K562 (cell line): ENCODE measurements around the gene LRRC8C. TPM values are rescaled to one million over a fixed set of nuclear protein-coding genes. Genes with fewer than 3 reads are reported as not detected.

ENCODE experiments used
- ATAC-seq: fragments of 200-7000 bp; cut with Tn5 transposase; 3 replicates; pipeline ENCODE4 v1.9.1; 2020; ENCODE audit warnings: moderate library complexity
- BruUV-seq: library from RNA; stranded (reverse); fragments of 400-500 nt; replicated peaks from 2 replicates; lab custom pipeline; 2021; lab: Mats Ljungman, UMichigan
- CTCF ChIA-PET: fragments of 300-600 bp; formaldehyde crosslinking; extraction: SDS; loops from one replicate; lab custom pipeline; 2021; ENCODE audit warnings: low intra/inter-chr PET ratio; lab: Yijun Ruan, JAX
- POLR2A ChIA-PET: fragments of 300-600, 350-650 bp; sonication (Branson Sonifier 250); formaldehyde crosslinking; extraction: SDS; loops from one replicate; lab custom pipeline; 2021; ENCODE audit warnings: antibody characterized with exemption, inconsistent platforms; lab: Yijun Ruan, JAX
- DNase-seq, 4 experiments: peaks; one replicate each; pipeline versions ENCODE4 v3.0.0 to v3.0.0-alpha.2; 2011 to 2018; ENCODE audit warnings: low spot score in 3 of 4, mixed read lengths in 3 of 4; ENCODE audit errors: extremely low read depth in 1 of 4
- FAIRE-seq: peaks from 2 replicates; lab custom pipeline; 2011; peaks lifted over from hg19 to GRCh38; lab: Jason Lieb, UNC
- H2AFZ ChIP-seq: 2 replicates; pipeline ENCODE4 v1.6.0; 2011; ENCODE audit warnings: low read depth, low read length, control low read depth, inconsistent platforms
- H3K27ac ChIP-seq: fragments of 200-600 bp; 3 replicates; pipeline ENCODE4 v1.8.0; 2011; ENCODE audit warnings: low read depth, mild to moderate bottlenecking, control low read depth, inconsistent platforms, low read length, moderate library complexity, mixed read lengths; ENCODE audit errors: extremely low read depth
- H3K27me3 ChIP-seq, 2 experiments: fragments of 300-600 bp in 1 of 2; 2 replicates in 1 of 2; 3 replicates in 1 of 2; pipeline versions ENCODE4 v1.6.0 to v1.8.0; 2011; ENCODE audit warnings: inconsistent platforms in 2 of 2, low read length in 2 of 2, mild to moderate bottlenecking in 1 of 2, mixed read lengths in 1 of 2, moderate library complexity in 1 of 2; ENCODE audit not compliant: control insufficient read depth in 2 of 2, insufficient read depth in 2 of 2
- H3K36me3 ChIP-seq: fragments of 300-600 bp; 3 replicates; pipeline ENCODE4 v1.8.0; 2011; ENCODE audit warnings: mild to moderate bottlenecking, low read length, inconsistent platforms; ENCODE audit not compliant: control insufficient read depth, insufficient read depth
- H3K4me1 ChIP-seq, 2 experiments: fragments of 200-600 bp in 1 of 2; replicated peaks in 1 of 2; 2 replicates in 1 of 2; 3 replicates in 1 of 2; pipeline versions ENCODE4 v1.5.1 to v1.8.0; 2011; ENCODE audit warnings: inconsistent platforms in 2 of 2, low read length in 2 of 2, mild to moderate bottlenecking in 1 of 2, mixed read lengths in 1 of 2, moderate library complexity in 1 of 2; ENCODE audit not compliant: control insufficient read depth in 2 of 2, insufficient read depth in 2 of 2
- H3K4me2 ChIP-seq: 2 replicates; pipeline ENCODE4 v1.6.1; 2011; ENCODE audit warnings: low read length, control low read depth, inconsistent platforms, mixed read lengths; ENCODE audit not compliant: insufficient read depth
- H3K4me3 ChIP-seq: fragments of 200-600 bp; sonication (generic), shearing (Covaris generic); 2 replicates; pipeline ENCODE4 v1.5.1; 2016; ENCODE audit warnings: control low read depth, inconsistent platforms
- H3K79me2 ChIP-seq: fragments of 200-600 bp; 3 replicates; pipeline ENCODE4 v1.8.0; 2011; ENCODE audit warnings: low read length, inconsistent platforms; ENCODE audit not compliant: control insufficient read depth, insufficient read depth
- H3K9ac ChIP-seq, 2 experiments: 2 replicates each; pipeline versions ENCODE4 v1.6.0 to v1.6.1; 2011; ENCODE audit warnings: low read depth in 2 of 2, low read length in 2 of 2, control low read depth in 1 of 2, inconsistent platforms in 1 of 2, mild to moderate bottlenecking in 1 of 2, mixed read lengths in 1 of 2; ENCODE audit not compliant: insufficient read depth in 1 of 2
- H3K9me1 ChIP-seq: one replicate; pipeline ENCODE4 v1.6.0; 2011; ENCODE audit warnings: inconsistent platforms, mild to moderate bottlenecking, low read length, moderate library complexity; ENCODE audit not compliant: control insufficient read depth, insufficient read depth
- H3K9me3 ChIP-seq: replicated peaks from 2 replicates; pipeline ENCODE4 v1.5.1; 2011; ENCODE audit warnings: low read depth, low read length, inconsistent platforms; ENCODE audit not compliant: control insufficient read depth, insufficient read depth
- H4K20me1 ChIP-seq: replicated peaks from 2 replicates; pipeline ENCODE4 v1.6.1; 2011; ENCODE audit warnings: low read length, inconsistent platforms, mixed read lengths; ENCODE audit not compliant: control insufficient read depth, insufficient read depth
- BCL6 ChIP-seq: fragments of 250-450 bp; sonication (Bioruptor Pico); IDR thresholded peaks from 2 replicates; pipeline ENCODE4 v1.4.0; 2020
- BHLHE40 ChIP-seq: IDR thresholded peaks from 2 replicates; pipeline ENCODE4 v1.6.1; 2011; ENCODE audit warnings: low read length, improper control_type of control experiment
- FOXJ2 ChIP-seq: fragments of 200-800 bp; sonication (Bioruptor generic); IDR thresholded peaks from 2 replicates; pipeline ENCODE4 v1.6.1; 2016; ENCODE audit warnings: missing genetic modification characterization, missing compliant biosample characterization
- JUND ChIP-seq, 2 experiments: IDR thresholded peaks; 2 replicates in 1 of 2; 3 replicates in 1 of 2; pipeline ENCODE4 v1.6.1; 2011; ENCODE audit warnings: borderline replicate concordance in 2 of 2, low read depth in 2 of 2, low read length in 2 of 2, improper control_type of control experiment in 1 of 2, missing biosample characterization in 1 of 2, missing genetic modification characterization in 1 of 2, missing genetic modification reagents in 1 of 2
- LEF1 ChIP-seq: fragments of 450-650 bp; IDR thresholded peaks from 2 replicates; pipeline ENCODE4 v1.6.1; 2016; ENCODE audit warnings: mild to moderate bottlenecking
- MEIS2 ChIP-seq: fragments of 450-650 bp; IDR thresholded peaks from 2 replicates; pipeline ENCODE4 v1.6.1; 2014; ENCODE audit warnings: mild to moderate bottlenecking; ENCODE audit not compliant: partially characterized antibody
- NONO ChIP-seq, 2 experiments: fragments of 200-400 bp in 1 of 2; fragments of 450-650 bp in 1 of 2; formaldehyde crosslinking in 1 of 2; IDR thresholded peaks; 2 replicates each; pipeline ENCODE4 v1.6.1; 2017; ENCODE audit warnings: low read depth in 2 of 2, mild to moderate bottlenecking in 2 of 2, moderate library complexity in 2 of 2, low read length in 1 of 2
- RBM25 ChIP-seq: fragments of 200-400 bp; formaldehyde crosslinking; IDR thresholded peaks from 2 replicates; pipeline ENCODE4 v1.6.1; 2018; ENCODE audit warnings: low read length, low read depth, moderate library complexity; ENCODE audit not compliant: severe bottlenecking
- SOX6 ChIP-seq: fragments of 450-650 bp; IDR thresholded peaks from 2 replicates; pipeline ENCODE4 v1.6.1; 2014; ENCODE audit warnings: mild to moderate bottlenecking
- TOE1 ChIP-seq, 2 experiments: fragments of 450-650 bp in 1 of 2; sonication (generic) in 1 of 2; formaldehyde crosslinking in 1 of 2; IDR thresholded peaks; 2 replicates each; pipeline versions ENCODE4 v1.7.1 to v1.8.0; 2016 to 2022; ENCODE audit warnings: borderline replicate concordance in 2 of 2, mild to moderate bottlenecking in 2 of 2, antibody characterized with exemption in 1 of 2, inconsistent platforms in 1 of 2, low read depth in 1 of 2, missing genetic modification reagents in 1 of 2, moderate library complexity in 1 of 2
- ZNF699 ChIP-seq: fragments of 250-450 bp; sonication (Bioruptor Pico); IDR thresholded peaks from 2 replicates; pipeline ENCODE4 v1.8.0; 2021; ENCODE audit warnings: mild to moderate bottlenecking, moderate library complexity; ENCODE audit not compliant: insufficient replicate concordance
- ZNF707 ChIP-seq: fragments of 250-450 bp; sonication (Bioruptor Pico); conservative IDR thresholded peaks from 2 replicates; pipeline ENCODE4 v1.8.0; 2022; ENCODE audit warnings: inconsistent platforms, mild to moderate bottlenecking, moderate library complexity
- ZNF830 ChIP-seq: fragments of 250-450 bp; sonication (Bioruptor Pico); IDR thresholded peaks from 2 replicates; pipeline ENCODE4 v1.5.0; 2021; ENCODE audit warnings: mild to moderate bottlenecking
- WGBS: fragments of 100-300 bp; shearing (Covaris generic); methylation state at CpG from one replicate; pipeline ENCODE4 v1.1.6; 2016; ENCODE audit warnings: low coverage, mixed read lengths; ENCODE audit not compliant: insufficient coverage; ENCODE audit errors: missing lambda C conversion rate; 5-methylcytosine and 5-hydroxymethylcytosine counted together
- in situ Hi-C: fragments of 300-500 bp; cut with MboI; formaldehyde crosslinking; loops from 4 replicates; pipeline ENCODE4 v1.15.0; 2018; ENCODE audit warnings: inconsistent platforms, mixed read lengths
- intact Hi-C: fragments of 100-400 bp; cut with micrococcal nuclease; formaldehyde crosslinking; loops from 2 replicates; pipeline ENCODE4 v1.14.2; 2022
- polyA plus RNA-seq, 8 experiments: library from polyadenylated mRNA; depleted of rRNA in 4 of 8; stranded (reverse) in 5 of 8; unstranded in 3 of 8; fragments of >200 nt; fragmentation: Nextera tagmentation in 2 of 8; fragmentation: Illumina TruSeq in 1 of 8; extraction: Ambion mirVana in 2 of 8; extraction: Trizol in 1 of 8; gene quantifications; 2 replicates each; pipeline versions ENCODE4 v1.2.1 to v1.2.3, GENCODE V29; 2011 to 2014; ENCODE audit warnings: inconsistent platforms in 1 of 8, missing spikeins in 1 of 8
- total RNA-seq, 7 experiments: library from RNA; depleted of rRNA in 6 of 7; stranded (reverse); fragments of >200 nt in 6 of 7; fragmentation: Illumina TruSeq in 2 of 7; extraction: Trizol in 2 of 7; gene quantifications; 2 replicates each; pipeline versions ENCODE4 v1.2.1 to v1.2.3, GENCODE V29; 2011 to 2021; ENCODE audit warnings: low replicate concordance in 1 of 7
- TF ChIP-seq, protein P1 (sequence below): fragments of 450-650 bp; IDR thresholded peaks from 2 replicates; pipeline ENCODE4 v1.6.1; 2017; ENCODE audit warnings: mild to moderate bottlenecking, moderate library complexity
- TF ChIP-seq, protein P2 (sequence below): fragments of 450-650 bp; IDR thresholded peaks from 2 replicates; pipeline ENCODE4 v1.6.1; 2014; ENCODE audit warnings: low read depth, mild to moderate bottlenecking, moderate library complexity, borderline replicate concordance
- TF ChIP-seq, protein P3 (sequence below), 2 experiments: fragments of 450-650 bp in 1 of 2; sonication (generic) in 1 of 2; formaldehyde crosslinking in 1 of 2; IDR thresholded peaks in 1 of 2; conservative IDR thresholded peaks in 1 of 2; 2 replicates each; pipeline versions ENCODE4 v1.6.1 to v1.8.1; 2016 to 2023; ENCODE audit warnings: mild to moderate bottlenecking in 2 of 2, moderate library complexity in 2 of 2, inconsistent platforms in 1 of 2, missing genetic modification reagents in 1 of 2

LRRC8C gene
- total and polyA plus RNA-seq, 9 of the 15 experiments (the other 6 are each of a cell fraction or from before 2014, with no cell fraction given) = 1.00 to 12.5 (median 4.5) TPM

DNA sequence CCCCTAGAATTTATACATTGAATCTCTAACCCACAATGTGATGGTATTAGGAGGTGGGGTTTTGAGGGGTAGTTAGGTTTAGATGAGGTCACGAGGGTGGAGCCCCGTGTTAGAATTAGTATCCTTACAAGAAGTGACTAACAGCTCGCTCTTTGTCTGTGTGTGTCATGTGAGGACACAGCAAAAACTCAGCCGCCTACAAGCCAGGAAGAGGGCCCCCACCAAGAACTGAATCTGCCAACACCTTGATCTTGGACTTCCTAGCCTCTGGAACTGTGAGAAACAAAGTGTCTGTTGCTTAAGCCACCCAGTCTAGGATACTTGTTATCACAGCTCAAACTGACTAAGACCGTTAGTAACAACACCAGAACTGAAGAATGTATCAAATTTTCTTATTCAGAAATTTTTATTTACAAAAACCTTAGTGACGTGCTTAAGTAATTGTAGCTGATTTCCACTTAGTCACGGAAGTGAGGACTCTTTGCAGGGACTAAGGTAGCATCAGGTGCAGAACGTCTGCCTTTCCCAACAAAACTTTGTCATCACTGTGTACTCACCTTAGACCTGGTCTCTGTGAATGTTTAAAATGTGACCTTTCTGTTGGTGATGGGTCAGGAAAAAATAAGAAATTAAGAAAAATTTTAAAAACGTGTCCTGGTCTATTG, 24.5 kb upstream of the LRRC8C start:
- Histone ChIP-seq H3K27ac (no peak overlapping the region), H3K36me3 (no peaks in the 10 kb centered on the region), H4K20me1 (no peaks in the 10 kb centered on the region), H2AFZ (no peak overlapping the region), H3K79me2 (no peaks in the 10 kb centered on the region), H3K4me2 (no peak overlapping the region), H3K4me3 (no peak overlapping the region), H3K9me1 (no peaks in the 10 kb centered on the region), H3K4me1 (peaks cover 12 to 14% of the 10 kb centered on the region in 2 experiments), H3K9me3 (no peaks in the 10 kb centered on the region), H3K27me3 (no peaks in the 10 kb centered on the region), H3K9ac (no peak overlapping the region; a peak in 1 of 4 replicates)
- DNase-seq (peak in 1 of 4 experiments; percentile 30), FAIRE-seq (no peak), ATAC-seq (peak; percentile 34; the same call in 2 of the 3 replicates)
- POLR2A ChIA-PET = interaction anchor here (0.6 to 0.7 kb wide), 2 partner anchors 21 to 174 kb away, joined by 3 read pairs; no protein-coding TSS in a partner anchor
- BruUV-seq = no TSS peak
- CTCF ChIA-PET = no interaction called here
- WGBS = 28% methylated on average over 9 of the region's 9 CpGs
- intact Hi-C loops (no loop called here), in situ Hi-C loops (no loop called here)
- TF ChIP-seq ZNF830 (no peak), ZNF699 (CRISPR knock-in tag) (no peak), MEIS2 (peak; percentile 12), BCL6 (CRISPR knock-in tag) (no peak), NONO (IDR thresholded peaks at IDR 0.05; ENCODE audit: low read depth in 2 of 2, low read length in 1 of 2) (no peak), RBM25 (no peak), ZNF707 (CRISPR knock-in tag) (no peak), BHLHE40 (0 out of 2 replicates have a peak, but pooled peaks have one; percentile 10), LEF1 (peak; percentile 50; the same call in 1 of the 2 replicates), TOE1 (IDR thresholded peaks at IDR 0.05; ENCODE audit: borderline replicate concordance) (no peak), TOE1 (CRISPR knock-in tag; IDR thresholded peaks at IDR 0.05; ENCODE audit: borderline replicate concordance, low read depth) (no peak), FOXJ2 (tag) (0 out of 2 replicates have a peak, but pooled peaks have one; percentile 31), JUND (IDR thresholded peaks at IDR 0.05; ENCODE audit: borderline replicate concordance, low read depth, low read length) (peak; percentile 17; the same call in 1 of the 2 replicates), JUND (tag; IDR thresholded peaks at IDR 0.05; ENCODE audit: borderline replicate concordance, low read depth, low read length) (no peak), SOX6 (0 out of 2 replicates have a peak, but pooled peaks have one; percentile 31)
- TF ChIP-seq, protein P1, sequence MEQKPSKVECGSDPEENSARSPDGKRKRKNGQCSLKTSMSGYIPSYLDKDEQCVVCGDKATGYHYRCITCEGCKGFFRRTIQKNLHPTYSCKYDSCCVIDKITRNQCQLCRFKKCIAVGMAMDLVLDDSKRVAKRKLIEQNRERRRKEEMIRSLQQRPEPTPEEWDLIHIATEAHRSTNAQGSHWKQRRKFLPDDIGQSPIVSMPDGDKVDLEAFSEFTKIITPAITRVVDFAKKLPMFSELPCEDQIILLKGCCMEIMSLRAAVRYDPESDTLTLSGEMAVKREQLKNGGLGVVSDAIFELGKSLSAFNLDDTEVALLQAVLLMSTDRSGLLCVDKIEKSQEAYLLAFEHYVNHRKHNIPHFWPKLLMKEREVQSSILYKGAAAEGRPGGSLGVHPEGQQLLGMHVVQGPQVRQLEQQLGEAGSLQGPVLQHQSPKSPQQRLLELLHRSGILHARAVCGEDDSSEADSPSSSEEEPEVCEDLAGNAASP = peak; percentile 49; the same call in 1 of the 2 replicates
- TF ChIP-seq, protein P2, sequence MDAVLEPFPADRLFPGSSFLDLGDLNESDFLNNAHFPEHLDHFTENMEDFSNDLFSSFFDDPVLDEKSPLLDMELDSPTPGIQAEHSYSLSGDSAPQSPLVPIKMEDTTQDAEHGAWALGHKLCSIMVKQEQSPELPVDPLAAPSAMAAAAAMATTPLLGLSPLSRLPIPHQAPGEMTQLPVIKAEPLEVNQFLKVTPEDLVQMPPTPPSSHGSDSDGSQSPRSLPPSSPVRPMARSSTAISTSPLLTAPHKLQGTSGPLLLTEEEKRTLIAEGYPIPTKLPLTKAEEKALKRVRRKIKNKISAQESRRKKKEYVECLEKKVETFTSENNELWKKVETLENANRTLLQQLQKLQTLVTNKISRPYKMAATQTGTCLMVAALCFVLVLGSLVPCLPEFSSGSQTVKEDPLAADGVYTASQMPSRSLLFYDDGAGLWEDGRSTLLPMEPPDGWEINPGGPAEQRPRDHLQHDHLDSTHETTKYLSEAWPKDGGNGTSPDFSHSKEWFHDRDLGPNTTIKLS = no peak
- TF ChIP-seq, protein P3, sequence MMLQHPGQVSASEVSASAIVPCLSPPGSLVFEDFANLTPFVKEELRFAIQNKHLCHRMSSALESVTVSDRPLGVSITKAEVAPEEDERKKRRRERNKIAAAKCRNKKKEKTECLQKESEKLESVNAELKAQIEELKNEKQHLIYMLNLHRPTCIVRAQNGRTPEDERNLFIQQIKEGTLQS (IDR thresholded peaks at IDR 0.05) = peak; percentile 20; the same call in 1 of the 2 replicates
- TF ChIP-seq, protein P3 (CRISPR knock-in tag; conservative IDR thresholded peaks at IDR 0.05) = no peak
